Activated B cell treated with CpG ODN at 0.5 μM for 24 hours (primary cell): ENCODE results near the gene PDCD7. TPM values are rescaled to one million over a fixed set of nuclear protein-coding genes. Genes with fewer than 3 reads are reported as not detected.

ENCODE experiments used
- ATAC-seq: fragments of 200-7000 bp; cut with Tn5 transposase; one replicate; pipeline ENCODE4 v1.10.0; 2021; ENCODE audit warnings: low read depth, mild to moderate bottlenecking, moderate library complexity
- CTCF ChIA-PET: fragments of 350-600 bp; sonication (Branson Sonifier 250); formaldehyde crosslinking; loops from one replicate; lab custom pipeline; 2021; ENCODE audit warnings: antibody characterized with exemption; lab: Charles Lee
- POLR2A ChIA-PET: fragments of 350-600 bp; sonication (Branson Sonifier 250); formaldehyde crosslinking; loops from one replicate; lab custom pipeline; 2021; ENCODE audit warnings: antibody characterized with exemption; lab: Charles Lee
- DNase-seq: peaks from one replicate; pipeline ENCODE4 v3.0.0; 2022
- H3K27ac Mint-ChIP-seq: one replicate; pipeline ENCODE4 v1.8.0; 2020; ENCODE audit warnings: mixed read lengths
- H3K27me3 Mint-ChIP-seq: one replicate; pipeline ENCODE4 v1.8.0; 2021; ENCODE audit warnings: mixed read lengths
- H3K36me3 Mint-ChIP-seq: one replicate; pipeline ENCODE4 v1.8.0; 2021; ENCODE audit warnings: low read depth, mixed read lengths
- H3K4me1 Mint-ChIP-seq: one replicate; pipeline ENCODE4 v1.8.0; 2021; ENCODE audit warnings: mixed read lengths
- H3K4me3 Mint-ChIP-seq: one replicate; pipeline ENCODE4 v1.8.0; 2020; ENCODE audit warnings: mild to moderate bottlenecking, mixed read lengths
- H3K9me3 Mint-ChIP-seq: one replicate; pipeline ENCODE4 v1.8.0; 2020; ENCODE audit warnings: mixed read lengths
- CTCF ChIP-seq: fragments of 200-600 bp; IDR thresholded peaks from one replicate; pipeline ENCODE4 v1.8.0; 2022; ENCODE audit warnings: antibody characterized with exemption, mild to moderate bottlenecking
- intact Hi-C: fragments of 100-400 bp; cut with micrococcal nuclease; formaldehyde crosslinking; loops from one replicate; pipeline ENCODE4 v1.15.1; 2024
- total RNA-seq: library from RNA; stranded (reverse); gene quantifications from 2 replicates; pipeline ENCODE4 v1.2.3, GENCODE V29; 2022

PDCD7 gene
- total RNA-seq, 1 donor from 2014 or later, result 30.7 TPM

- CTCF ChIA-PET, result interaction anchor here (0.7 kb wide), 1 partner anchor 434 kb away, joined by 3 read pairs; no protein-coding TSS in a partner anchor
- no peaks in the 10 kb centered on the region for H3K36me3 Mint-ChIP-seq
- peaks cover 57% of the 10 kb centered on the region for H3K27me3 Mint-ChIP-seq
- POLR2A ChIA-PET, result no interaction called here
- no peak overlapping the region for H3K27ac Mint-ChIP-seq
- H3K9me3 Mint-ChIP-seq, result no peaks in the 10 kb centered on the region
- intact Hi-C loops, result no loop called here
- no peak for DNase-seq
- no peak for ATAC-seq
- H3K4me3 Mint-ChIP-seq, result no peak overlapping the region
- H3K4me1 Mint-ChIP-seq, result peaks cover 7% of the 10 kb centered on the region
- TF ChIP-seq CTCF, result no peak
These were observed 51.2 kb downstream of the PDCD7 start for GRCh38 chr15:65082303-65082953.

- H3K27me3 Mint-ChIP-seq, result peaks cover 57% of the 10 kb centered on the region
- no peaks in the 10 kb centered on the region for H3K9me3 Mint-ChIP-seq
- peaks cover 7% of the 10 kb centered on the region for H3K4me1 Mint-ChIP-seq
- POLR2A ChIA-PET, result no interaction called here
- intact Hi-C loops, result no loop called here
- H3K36me3 Mint-ChIP-seq, result no peaks in the 10 kb centered on the region
- CTCF ChIA-PET, result no interaction called here
- ATAC-seq (no peak), DNase-seq (no peak)
- no peak overlapping the region for H3K4me3 Mint-ChIP-seq
- no peak overlapping the region for H3K27ac Mint-ChIP-seq
- no peak for TF ChIP-seq CTCF
These were observed 51.9 kb downstream of the PDCD7 start for GRCh38 chr15:65081758-65082157.

- Mint-ChIP-seq H3K9me3 (no peaks in the 10 kb centered on the region), H3K4me3 (no peak overlapping the region), H3K4me1 (peaks cover 7% of the 10 kb centered on the region), H3K36me3 (no peaks in the 10 kb centered on the region), H3K27me3 (peaks cover 60% of the 10 kb centered on the region), H3K27ac (no peak overlapping the region)
- DNase-seq (no peak), ATAC-seq (no peak)
- intact Hi-C loops, result no loop called here
- CTCF ChIA-PET, result no interaction called here
- TF ChIP-seq CTCF, result no peak
- POLR2A ChIA-PET, result no interaction called here
These were observed 52.3 kb downstream of the PDCD7 start for GRCh38 chr15:65081270-65081669.

GRCh38 chr15:65079580-65079979, 54.0 kb downstream of the PDCD7 start:
- no peaks in the 10 kb centered on the region for H3K9me3 Mint-ChIP-seq
- no peak overlapping the region for H3K4me3 Mint-ChIP-seq
- H3K27ac Mint-ChIP-seq, result no peak overlapping the region
- no peaks in the 10 kb centered on the region for H3K36me3 Mint-ChIP-seq
- ChIA-PET POLR2A (no interaction called here), CTCF (interaction anchor here (1.1 kb wide), 1 partner anchor 46 kb away, joined by 5 read pairs; no protein-coding TSS in a partner anchor)
- peaks cover 7% of the 10 kb centered on the region for H3K4me1 Mint-ChIP-seq
- no peak for ATAC-seq
- H3K27me3 Mint-ChIP-seq, result peaks cover 61% of the 10 kb centered on the region
- no peak for TF ChIP-seq CTCF
- intact Hi-C loops, result no loop called here
- no peak for DNase-seq

GRCh38 chr15:65077981-65078352, 55.6 kb downstream of the PDCD7 start:
- CTCF ChIA-PET, result interaction anchor here (0.8 to 1.5 kb wide), 4 partner anchors 9 to 355 kb away, joined by 3 to 7 read pairs (median 3); no protein-coding TSS in a partner anchor
- no peaks in the 10 kb centered on the region for H3K9me3 Mint-ChIP-seq
- DNase-seq (peak; percentile 34), ATAC-seq (peak; percentile 56)
- H3K4me3 Mint-ChIP-seq, result peak overlapping the region; percentile 58
- H3K36me3 Mint-ChIP-seq, result no peaks in the 10 kb centered on the region
- intact Hi-C loops, result loop anchor here (1.0 kb wide), 2 partner anchors 24 to 45 kb away; no protein-coding TSS in a partner anchor
- no peak overlapping the region for H3K27ac Mint-ChIP-seq
- no peak for TF ChIP-seq CTCF
- POLR2A ChIA-PET, result no interaction called here
- peaks cover 7% of the 10 kb centered on the region for H3K4me1 Mint-ChIP-seq
- peaks cover 50% of the 10 kb centered on the region for H3K27me3 Mint-ChIP-seq
